ENCODE data around the gene MYH15.

GRCh38 chr3:108450444-108450843 lies 60.0 kb downstream of the MYH15 start:
- TF ChIP-seq CTCF (IDR thresholded peaks at IDR 0.05) (no peak), POLR2AphosphoS5 (IDR thresholded peaks at IDR 0.05) (no peak), POLR2A (IDR thresholded peaks at IDR 0.05) (no peak), EP300 (IDR thresholded peaks at IDR 0.05) (no peak)
